ENCODE measurements around the gene TSC1.

Gene TSC1

DNA sequence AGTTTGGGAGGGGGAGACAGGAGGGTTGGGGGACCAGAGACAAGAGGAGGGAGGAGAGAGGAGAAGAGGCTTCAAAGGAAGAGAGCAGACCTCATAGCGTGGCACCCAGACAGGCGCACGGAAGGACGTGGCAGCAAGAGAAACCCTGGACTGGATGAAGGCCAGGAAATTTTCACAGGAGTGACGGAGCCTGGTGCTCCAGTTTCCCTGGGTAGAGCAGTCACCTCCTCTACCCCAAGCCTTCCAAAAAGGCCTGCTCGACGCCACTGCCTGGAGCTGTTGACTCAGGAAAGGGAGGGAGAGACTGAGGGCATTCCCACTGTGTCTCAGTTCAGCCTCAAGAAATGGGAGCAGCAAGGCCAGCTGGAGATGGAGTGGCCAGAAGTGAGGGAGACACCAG is 85.7 kb downstream of the TSC1 start:
- Mint-ChIP-seq H3K4me3 (no peak overlapping the region), H3K9me3 (no peaks in the 10 kb centered on the region), H3K27ac (no peak overlapping the region), H3K4me1 (ENCODE audit: low read depth) (peaks cover 10% of the 10 kb centered on the region), H3K36me3 (ENCODE audit: low read depth) (no peaks in the 10 kb centered on the region), H3K27me3 (ENCODE audit: low read depth) (peaks cover 4% of the 10 kb centered on the region)

DNA sequence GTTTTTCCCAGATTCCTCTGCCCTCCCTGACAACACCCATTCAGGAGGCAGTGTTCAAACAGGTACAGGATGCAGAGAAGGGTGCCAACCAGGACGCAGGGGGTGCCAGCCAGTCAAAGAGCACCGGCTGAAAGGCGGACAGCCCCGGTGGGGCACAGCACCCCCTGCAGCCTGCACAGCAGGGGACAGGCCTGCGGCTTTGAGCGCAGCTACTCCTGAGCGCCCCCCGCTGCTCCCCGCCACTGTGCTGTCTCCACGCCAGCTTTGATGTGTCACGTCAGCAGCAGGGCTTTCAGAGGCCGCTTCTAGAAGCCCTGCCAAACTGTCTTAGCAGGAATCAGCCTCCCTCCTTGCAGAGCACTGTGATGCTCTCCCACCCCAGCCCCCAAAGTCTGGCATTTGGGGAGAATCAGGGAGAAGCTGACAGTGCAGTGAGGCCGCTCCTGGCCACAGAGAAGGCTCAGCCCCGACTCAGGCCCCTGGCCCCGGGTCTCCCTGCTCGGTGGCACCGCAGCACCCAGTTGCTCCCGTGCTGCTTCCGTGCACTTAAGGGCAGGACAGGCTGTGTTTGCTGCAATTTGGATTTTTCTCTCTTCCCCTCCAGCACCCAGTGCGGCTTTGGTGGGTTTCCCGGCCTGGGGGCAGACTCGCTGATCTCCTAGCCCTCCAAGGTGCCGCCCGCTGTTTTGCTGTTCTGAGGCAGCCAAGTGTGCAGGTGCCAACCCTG is 86.6 kb downstream of the TSC1 start:
- Mint-ChIP-seq H3K9me3 (no peaks in the 10 kb centered on the region), H3K27ac (no peak overlapping the region), H3K4me1 (ENCODE audit: low read depth) (peaks cover 10% of the 10 kb centered on the region), H3K36me3 (ENCODE audit: low read depth) (no peaks in the 10 kb centered on the region), H3K4me3 (no peak overlapping the region), H3K27me3 (ENCODE audit: low read depth) (peaks cover 4% of the 10 kb centered on the region)

DNA sequence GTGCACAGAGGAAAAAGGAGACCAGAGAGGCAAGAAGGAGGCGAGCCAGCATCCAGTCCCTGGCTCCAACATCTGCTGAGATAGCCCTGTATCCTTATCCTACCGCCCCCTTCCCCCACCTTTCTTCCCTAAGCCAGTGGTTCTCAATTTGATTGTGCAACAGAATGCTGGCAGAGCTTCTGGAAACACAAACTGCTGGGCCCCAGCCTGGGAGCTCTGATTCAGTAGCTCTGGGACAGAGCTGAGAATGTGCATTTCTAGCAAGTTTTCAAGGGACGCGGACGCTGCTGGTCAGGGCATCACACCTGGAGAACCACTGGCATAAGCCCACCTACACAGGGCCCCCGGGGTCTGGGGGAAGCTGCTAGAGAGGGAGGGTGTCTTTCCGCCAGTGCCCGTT is 87.4 kb downstream of the TSC1 start:
- Mint-ChIP-seq H3K9me3 (no peaks in the 10 kb centered on the region), H3K27ac (no peak overlapping the region), H3K36me3 (ENCODE audit: low read depth) (no peaks in the 10 kb centered on the region), H3K4me3 (no peak overlapping the region), H3K27me3 (ENCODE audit: low read depth) (peaks cover 4% of the 10 kb centered on the region), H3K4me1 (ENCODE audit: low read depth) (peaks cover 8% of the 10 kb centered on the region)

DNA sequence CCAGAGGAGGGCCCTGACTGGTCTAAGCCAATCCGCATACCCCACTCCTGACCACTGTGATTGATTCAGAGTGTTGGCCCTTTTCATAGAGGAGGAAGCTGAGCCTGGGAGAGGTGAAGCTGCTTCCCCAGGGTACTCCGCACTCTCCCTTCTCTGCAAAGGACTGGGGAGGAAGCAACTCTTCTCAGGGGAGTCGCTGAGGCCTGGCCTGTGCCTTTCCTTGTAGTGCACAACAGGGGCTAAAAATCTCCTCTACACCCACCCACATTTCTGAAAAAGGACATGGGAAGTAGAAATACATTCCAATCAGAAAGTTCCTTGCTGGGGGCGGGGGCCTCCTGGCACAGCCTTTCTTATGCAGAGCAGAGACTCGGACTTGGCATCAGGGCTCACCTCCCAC is 88.5 kb downstream of the TSC1 start:
- H3K4me1 Mint-ChIP-seq (ENCODE audit: low read depth) = peaks cover 12% of the 10 kb centered on the region
- H3K4me3 Mint-ChIP-seq = no peak overlapping the region
- no peak overlapping the region for H3K27ac Mint-ChIP-seq
- no peaks in the 10 kb centered on the region for H3K9me3 Mint-ChIP-seq
- H3K27me3 Mint-ChIP-seq (ENCODE audit: low read depth) = peaks cover 7% of the 10 kb centered on the region
- no peaks in the 10 kb centered on the region for H3K36me3 Mint-ChIP-seq (ENCODE audit: low read depth)

DNA sequence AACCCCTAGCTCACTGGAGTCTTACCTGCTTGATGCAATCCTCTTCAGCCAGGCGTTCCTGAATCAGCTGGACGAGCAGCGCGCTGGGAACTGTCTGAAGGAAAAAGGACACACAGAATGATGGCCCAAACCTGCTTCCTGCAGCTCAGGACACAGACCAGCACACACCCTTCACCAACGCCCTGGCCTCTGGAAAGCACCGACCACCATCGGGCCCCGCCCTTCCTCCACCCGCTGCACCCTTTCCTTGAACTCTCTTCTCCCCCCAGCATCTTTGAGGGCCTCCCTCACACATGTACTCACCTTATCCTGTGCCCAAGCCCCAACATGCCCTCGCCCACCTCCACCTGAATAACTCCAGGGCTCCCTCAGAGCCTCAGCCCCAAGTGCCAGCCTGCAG is 89.6 kb downstream of the TSC1 start:
- peaks cover 7% of the 10 kb centered on the region for H3K27me3 Mint-ChIP-seq (ENCODE audit: low read depth)
- no peaks in the 10 kb centered on the region for H3K9me3 Mint-ChIP-seq
- peaks cover 16% of the 10 kb centered on the region for H3K4me1 Mint-ChIP-seq (ENCODE audit: low read depth)
- no peaks in the 10 kb centered on the region for H3K36me3 Mint-ChIP-seq (ENCODE audit: low read depth)
- H3K27ac Mint-ChIP-seq = no peak overlapping the region
- peak overlapping the region; percentile 12 for H3K4me3 Mint-ChIP-seq

DNA sequence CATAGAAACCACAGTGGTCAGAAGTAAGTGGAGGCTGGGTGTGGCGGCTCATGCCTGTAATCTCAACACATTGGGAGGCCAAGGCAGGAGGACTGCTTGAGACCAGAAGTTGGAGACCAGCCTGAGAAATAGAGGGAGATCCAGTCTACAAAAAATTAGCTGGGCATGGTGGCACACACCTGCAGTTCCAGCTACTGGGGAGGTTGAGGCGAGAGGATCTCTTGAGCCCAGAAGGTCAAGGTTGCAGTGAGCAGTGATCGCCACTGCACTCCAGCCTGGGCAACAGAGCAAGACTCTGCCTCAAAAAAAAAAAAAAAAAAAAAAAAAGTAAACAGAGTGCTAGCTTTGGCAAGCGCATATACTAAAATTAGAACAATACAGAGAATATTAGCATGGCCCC is 90.9 kb downstream of the TSC1 start:
- Mint-ChIP-seq H3K36me3 (ENCODE audit: low read depth) (no peaks in the 10 kb centered on the region), H3K4me1 (ENCODE audit: low read depth) (peaks cover 25% of the 10 kb centered on the region), H3K27me3 (ENCODE audit: low read depth) (peaks cover 7% of the 10 kb centered on the region), H3K9me3 (no peaks in the 10 kb centered on the region), H3K27ac (no peak overlapping the region), H3K4me3 (no peak overlapping the region)

DNA sequence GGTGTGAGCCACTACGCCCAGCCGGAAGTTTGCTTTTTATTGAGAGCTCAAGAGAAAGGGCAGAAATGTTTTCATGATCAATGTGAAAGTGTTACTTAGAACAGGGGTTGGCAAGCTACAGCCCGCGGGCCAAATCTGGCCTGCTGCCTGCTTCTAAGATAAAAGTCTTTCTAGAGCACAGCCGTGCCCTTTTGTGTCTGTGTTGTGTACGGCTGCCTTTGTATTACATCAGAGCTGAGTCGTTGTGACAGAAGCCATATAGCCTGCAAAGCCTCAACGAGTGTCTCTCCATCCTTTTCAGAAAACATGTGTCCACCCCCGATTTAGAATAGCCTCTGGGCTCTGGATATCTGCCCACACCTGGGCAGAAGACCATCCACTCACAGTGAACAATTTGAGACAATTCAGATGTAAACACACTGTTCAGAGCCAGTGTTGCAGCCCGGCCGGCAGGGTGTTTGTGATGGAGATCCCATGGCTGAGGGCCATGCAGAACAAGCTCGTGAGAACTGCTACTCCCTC is 95.2 kb downstream of the TSC1 start:
- Mint-ChIP-seq H3K27ac (peak overlapping the region; percentile 72), H3K4me3 (peak overlapping the region; percentile 34), H3K36me3 (ENCODE audit: low read depth) (no peaks in the 10 kb centered on the region), H3K9me3 (no peaks in the 10 kb centered on the region), H3K27me3 (ENCODE audit: low read depth) (peaks cover 3% of the 10 kb centered on the region), H3K4me1 (ENCODE audit: low read depth) (peaks cover 18% of the 10 kb centered on the region)

DNA sequence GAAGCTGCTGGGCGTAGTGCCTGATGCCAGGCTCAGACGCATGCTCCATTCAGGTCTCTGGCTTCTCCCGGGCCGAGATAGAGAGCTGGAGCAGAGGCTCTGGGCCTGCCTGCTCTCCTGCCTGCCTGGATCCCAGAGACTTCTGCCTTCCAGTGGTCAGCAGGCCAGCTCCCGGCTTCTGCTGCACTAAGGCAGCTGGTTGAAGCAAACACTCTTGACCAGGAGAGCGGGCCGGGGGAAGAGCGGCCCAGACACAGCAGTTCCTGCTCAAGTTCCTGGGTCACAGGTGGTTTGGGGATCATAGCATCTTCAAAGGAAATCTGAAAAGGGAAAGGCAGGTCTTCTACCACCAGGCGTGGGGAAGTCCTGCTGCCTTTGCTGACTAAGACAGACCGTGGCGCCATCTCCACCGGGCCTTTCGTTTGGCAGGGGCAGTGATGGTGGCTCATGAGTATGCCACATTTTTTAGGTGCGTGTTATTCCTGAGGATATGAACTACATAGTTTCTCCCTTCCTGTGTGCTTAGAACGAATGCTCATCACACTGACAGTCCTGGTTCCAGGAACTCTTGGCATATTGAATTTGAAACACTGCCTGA is 97.4 kb downstream of the TSC1 start:
- Mint-ChIP-seq H3K27ac (no peak overlapping the region), H3K36me3 (ENCODE audit: low read depth) (no peaks in the 10 kb centered on the region), H3K4me3 (no peak overlapping the region), H3K9me3 (no peaks in the 10 kb centered on the region), H3K4me1 (ENCODE audit: low read depth) (peaks cover 18% of the 10 kb centered on the region), H3K27me3 (ENCODE audit: low read depth) (peaks cover 3% of the 10 kb centered on the region)

DNA sequence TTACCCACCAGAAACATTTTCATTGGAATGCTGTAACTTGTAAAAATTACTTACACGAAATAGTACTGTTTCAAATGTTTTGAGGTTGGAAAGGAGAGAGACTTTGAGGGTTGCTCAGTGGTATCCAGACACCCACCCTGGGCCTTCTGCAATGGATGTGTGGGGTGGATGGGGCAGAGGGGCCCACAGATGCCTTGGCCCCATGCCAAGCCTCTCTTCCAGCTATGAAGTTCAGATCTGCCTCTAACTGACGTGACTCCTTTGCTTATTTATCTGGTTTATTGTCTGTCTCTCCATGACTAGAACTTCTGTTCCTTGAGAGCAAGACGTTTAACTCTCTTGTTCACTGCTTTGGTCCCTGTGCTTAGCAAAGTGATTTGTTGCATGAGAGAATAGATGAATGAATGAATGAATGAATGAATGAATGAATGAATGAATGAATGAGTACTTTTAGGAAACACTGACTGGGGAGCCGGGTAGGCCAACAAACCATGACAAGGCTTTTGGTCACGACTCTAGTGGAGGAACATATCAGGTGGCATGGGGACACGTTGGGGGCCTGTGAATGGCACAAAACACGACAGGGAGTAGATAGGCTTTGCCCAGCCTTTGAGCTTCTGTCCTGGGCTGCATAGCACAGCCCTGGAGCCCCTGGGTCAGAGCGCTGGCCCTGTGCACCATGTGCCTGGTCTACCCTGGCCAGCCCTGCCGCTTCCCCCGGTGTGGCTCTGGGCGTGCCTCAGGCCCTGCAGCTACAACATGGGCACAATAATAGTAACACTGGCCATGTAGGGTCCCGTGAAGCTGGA is 98.1 kb downstream of the TSC1 start:
- Mint-ChIP-seq H3K9me3 (no peaks in the 10 kb centered on the region), H3K27me3 (ENCODE audit: low read depth) (no peaks in the 10 kb centered on the region), H3K4me3 (no peak overlapping the region), H3K36me3 (ENCODE audit: low read depth) (no peaks in the 10 kb centered on the region), H3K4me1 (ENCODE audit: low read depth) (peaks cover 18% of the 10 kb centered on the region), H3K27ac (no peak overlapping the region)

DNA sequence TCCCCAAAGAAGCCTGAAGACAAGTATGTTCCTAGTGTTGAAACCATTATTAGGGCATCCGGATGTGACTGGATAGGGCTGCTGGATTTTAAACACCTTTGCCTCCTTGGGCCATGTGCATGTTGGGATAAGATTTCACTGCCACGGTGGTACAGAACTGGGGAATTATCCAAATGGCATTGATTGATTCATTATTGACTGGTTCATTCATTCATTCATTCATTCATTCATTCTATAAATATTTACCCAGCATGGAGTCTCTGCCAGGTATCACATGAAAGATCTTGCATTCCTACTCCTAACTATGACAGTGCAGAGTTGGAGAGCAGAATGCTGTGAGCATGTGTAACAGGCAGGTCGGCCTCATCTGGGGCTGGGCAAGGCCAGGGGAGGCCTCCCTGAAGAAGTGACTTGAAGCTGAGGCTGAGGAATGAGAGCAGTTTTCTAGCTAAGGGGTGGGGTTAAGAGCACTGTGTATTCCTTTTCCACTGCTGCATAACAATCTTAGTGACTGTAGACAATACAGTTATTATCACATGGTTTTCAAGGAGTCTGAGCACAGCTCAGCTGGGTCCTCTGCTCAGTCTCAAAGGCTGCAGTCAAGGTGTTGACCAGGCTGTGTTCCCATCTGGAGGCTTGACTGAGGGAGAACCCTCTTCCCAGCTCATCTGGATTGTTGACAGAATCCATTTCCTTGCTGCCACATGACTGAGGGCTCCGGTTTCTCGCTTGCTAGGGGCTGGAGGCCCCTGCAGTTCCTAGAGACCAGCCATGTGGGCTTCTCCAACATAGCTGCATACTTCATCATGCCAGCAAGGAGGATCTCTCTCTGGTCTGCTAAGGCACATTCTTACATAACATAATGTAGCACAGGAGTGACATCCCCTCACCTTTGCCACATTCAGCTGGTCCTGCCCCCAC is 102.0 kb downstream of the TSC1 start:
- Mint-ChIP-seq H3K4me1 (ENCODE audit: low read depth) (no peaks in the 10 kb centered on the region), H3K27ac (no peak overlapping the region), H3K9me3 (no peaks in the 10 kb centered on the region), H3K36me3 (ENCODE audit: low read depth) (no peaks in the 10 kb centered on the region), H3K4me3 (no peak overlapping the region), H3K27me3 (ENCODE audit: low read depth) (peaks cover under 1% of the 10 kb centered on the region)

Measured in T-helper 1 cell treated with Interleukin-12 subunit alpha and Interleukin-12 subunit beta and Interleukin-4 antibody, amounts not matched to agents 30 μg/mL and 1 μg/mL, for 36 hours (primary cell).